Gastrocnemius medialis (tissue), 4 donors: ENCODE results near the gene MEX3A.

Experiments used
- POLR2A ChIP-seq, 2 donors: fragments of 450-650 bp; IDR thresholded peaks; one replicate each; pipeline ENCODE4 v1.6.1; 2017; ENCODE audit warnings: antibody characterized with exemption in 2 of 2, mild to moderate bottlenecking in 2 of 2, moderate library complexity in 2 of 2
- TF ChIP-seq, protein P1 (sequence below), 5 experiments: fragments of 450-650 bp in 3 of 5; fragments of 200-600 bp in 2 of 5; sonication (generic) in 2 of 5; IDR thresholded peaks in 4 of 5; conservative IDR thresholded peaks in 1 of 5; 1 replicate in 4 of 5; 2 replicates in 1 of 5; pipeline ENCODE4 v1.5.1; 2016 to 2019; ENCODE audit warnings: antibody characterized with exemption in 5 of 5, mild to moderate bottlenecking in 3 of 5, moderate library complexity in 3 of 5

DNA sequence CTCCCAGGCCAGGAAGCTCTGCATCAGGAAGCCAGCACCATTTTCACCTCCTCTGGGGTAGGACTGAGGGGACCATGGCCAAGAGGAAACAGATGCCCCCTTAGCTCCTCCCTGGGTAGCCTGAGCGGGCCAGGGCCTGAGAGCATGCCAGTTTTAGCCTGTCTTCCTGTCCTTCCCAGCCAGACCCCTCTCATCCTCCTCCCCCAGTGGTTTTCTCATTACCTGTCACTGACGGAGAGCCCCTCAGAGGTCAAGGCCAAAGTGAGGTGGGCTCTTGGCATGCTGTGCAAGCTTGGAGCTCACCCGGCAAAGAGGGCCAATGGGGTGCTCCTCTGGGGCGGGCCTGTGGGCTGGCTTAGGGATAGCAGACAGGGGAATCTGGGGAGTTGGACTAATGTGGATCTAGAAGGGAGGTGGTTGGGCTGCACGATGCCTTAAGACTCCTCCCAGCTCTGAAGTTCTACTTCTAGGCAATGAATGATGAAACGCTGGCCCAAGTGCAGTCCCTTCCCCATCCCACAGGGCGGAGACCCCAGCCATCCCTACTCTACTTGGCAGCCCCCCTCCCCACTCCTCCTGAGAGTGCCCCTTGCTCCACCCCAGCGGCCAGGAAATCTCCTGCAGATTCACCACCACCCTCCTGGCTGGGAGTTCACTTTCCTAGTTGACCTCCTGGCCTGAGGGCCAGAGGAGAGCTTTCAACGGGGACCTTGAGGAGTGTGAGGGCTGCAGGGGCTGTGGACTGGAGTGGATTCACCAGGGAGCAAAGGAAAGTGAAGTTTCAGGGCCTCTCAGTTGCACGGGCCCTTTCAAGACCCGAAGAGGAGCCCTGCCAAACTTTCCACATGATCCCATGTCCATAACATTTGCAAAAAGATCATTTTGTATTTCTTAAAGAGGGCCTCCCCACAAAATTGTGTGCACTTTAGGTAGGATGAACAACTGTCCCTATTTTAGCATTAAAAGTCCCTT is 22.9 kb upstream of the MEX3A start:
- TF ChIP-seq, protein P1, sequence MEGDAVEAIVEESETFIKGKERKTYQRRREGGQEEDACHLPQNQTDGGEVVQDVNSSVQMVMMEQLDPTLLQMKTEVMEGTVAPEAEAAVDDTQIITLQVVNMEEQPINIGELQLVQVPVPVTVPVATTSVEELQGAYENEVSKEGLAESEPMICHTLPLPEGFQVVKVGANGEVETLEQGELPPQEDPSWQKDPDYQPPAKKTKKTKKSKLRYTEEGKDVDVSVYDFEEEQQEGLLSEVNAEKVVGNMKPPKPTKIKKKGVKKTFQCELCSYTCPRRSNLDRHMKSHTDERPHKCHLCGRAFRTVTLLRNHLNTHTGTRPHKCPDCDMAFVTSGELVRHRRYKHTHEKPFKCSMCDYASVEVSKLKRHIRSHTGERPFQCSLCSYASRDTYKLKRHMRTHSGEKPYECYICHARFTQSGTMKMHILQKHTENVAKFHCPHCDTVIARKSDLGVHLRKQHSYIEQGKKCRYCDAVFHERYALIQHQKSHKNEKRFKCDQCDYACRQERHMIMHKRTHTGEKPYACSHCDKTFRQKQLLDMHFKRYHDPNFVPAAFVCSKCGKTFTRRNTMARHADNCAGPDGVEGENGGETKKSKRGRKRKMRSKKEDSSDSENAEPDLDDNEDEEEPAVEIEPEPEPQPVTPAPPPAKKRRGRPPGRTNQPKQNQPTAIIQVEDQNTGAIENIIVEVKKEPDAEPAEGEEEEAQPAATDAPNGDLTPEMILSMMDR (IDR thresholded peaks at IDR 0.05 in 4 of 5, conservative IDR thresholded peaks at IDR 0.05 in 1 of 5): no peak
- TF ChIP-seq POLR2A (IDR thresholded peaks at IDR 0.05): no peak
